HepG2 (cell line): ENCODE results near the gene AGRP.

ENCODE experiments used
- ATF2 ChIP-seq: sonication (generic); formaldehyde crosslinking; IDR thresholded peaks from 2 replicates; pipeline ENCODE4 v1.4.0; 2020; ENCODE audit warnings: missing genetic modification reagents
- FOSL2 ChIP-seq: sonication (generic); formaldehyde crosslinking; IDR thresholded peaks from 2 replicates; pipeline ENCODE4 v1.4.0; 2020; ENCODE audit warnings: missing genetic modification reagents

DNA sequence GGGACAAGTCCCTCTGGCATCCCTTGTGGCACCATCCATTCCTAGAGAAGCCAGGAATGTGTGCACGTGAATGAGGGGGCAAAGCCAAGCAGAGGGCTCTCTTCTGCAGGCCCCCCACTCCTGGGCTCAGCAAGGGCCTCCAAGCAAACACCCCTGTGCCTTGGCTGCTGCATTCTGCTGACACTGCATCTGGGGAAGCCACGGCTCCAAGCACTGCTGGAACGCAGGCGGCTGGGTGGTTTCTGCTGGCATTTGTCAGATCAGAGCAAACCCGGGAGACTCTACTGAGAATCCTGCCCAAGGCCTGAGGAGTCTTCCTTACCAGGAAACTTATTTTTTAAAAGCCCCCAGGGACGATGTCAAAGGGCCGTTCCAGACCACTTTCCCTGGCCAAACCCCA, 25.7 kb downstream of the AGRP start:
- TF ChIP-seq FOSL2 (CRISPR knock-in tag) (no peak), ATF2 (CRISPR knock-in tag) (no peak)
